Neural cell (in vitro differentiated cells): ENCODE results near the gene GAST. TPM values are rescaled to one million over a fixed set of nuclear protein-coding genes. Genes with fewer than 3 reads are reported as not detected.

Experiments used
- H2AFZ ChIP-seq: fragments of 200-600, 300-800 bp; sonication (generic), shearing (Covaris generic); 2 replicates; pipeline ENCODE4 v1.6.0; 2014; ENCODE audit warnings: low read depth, mild to moderate bottlenecking, antibody characterized with exemption, low read length, moderate library complexity
- H3F3A ChIP-seq: fragments of 200-600 bp; shearing (Covaris generic); 2 replicates; pipeline ENCODE4 v1.6.1; 2016; ENCODE audit warnings: mild to moderate bottlenecking, moderate library complexity, mixed read lengths, antibody characterized with exemption, low read length; ENCODE audit not compliant: insufficient read depth, poor library complexity, severe bottlenecking
- H3K27ac ChIP-seq: fragments of 200-600, 300-800 bp; sonication (generic), shearing (Covaris generic); 2 replicates; pipeline ENCODE4 v1.5.1; 2014; ENCODE audit warnings: mild to moderate bottlenecking, low read length, moderate library complexity
- H3K27me3 ChIP-seq: fragments of 300-800, 200-600 bp; sonication (generic), shearing (Covaris generic); 2 replicates; pipeline ENCODE4 v1.6.0; 2014; ENCODE audit warnings: mild to moderate bottlenecking, low read depth, low read length, moderate library complexity; ENCODE audit not compliant: insufficient read depth
- H3K36me3 ChIP-seq: fragments of 300-800, 200-600 bp; sonication (generic), shearing (Covaris generic); 2 replicates; pipeline ENCODE4 v1.5.1; 2014; ENCODE audit warnings: mild to moderate bottlenecking, antibody characterized with exemption, low read length, moderate library complexity; ENCODE audit not compliant: insufficient read depth
- H3K4me2 ChIP-seq: fragments of 300-800, 200-600 bp; sonication (generic), shearing (Covaris generic); 2 replicates; pipeline ENCODE4 v1.6.0; 2014; ENCODE audit warnings: mild to moderate bottlenecking, low read length
- H3K4me3 ChIP-seq: fragments of 300-800, 200-600 bp; sonication (generic), shearing (Covaris generic); 2 replicates; pipeline ENCODE4 v1.5.1; 2014; ENCODE audit warnings: mild to moderate bottlenecking, low read length, moderate library complexity
- H3K79me2 ChIP-seq: fragments of 200-600 bp; shearing (Covaris generic); replicated peaks from 2 replicates; pipeline ENCODE4 v1.6.0; 2014; ENCODE audit warnings: mild to moderate bottlenecking, low read length, moderate library complexity; ENCODE audit not compliant: insufficient read depth
- H3K9ac ChIP-seq: fragments of 300-800, 200-600 bp; sonication (generic), shearing (Covaris generic); 2 replicates; pipeline ENCODE4 v1.6.1; 2016; ENCODE audit warnings: mild to moderate bottlenecking, low read length, mixed read lengths
- H3K9me2 ChIP-seq: fragments of 200-600 bp; shearing (Covaris generic); 2 replicates; pipeline ENCODE4 v1.6.1; 2016; ENCODE audit warnings: mild to moderate bottlenecking, low read length, mixed read lengths; ENCODE audit not compliant: insufficient read depth
- H3K9me3 ChIP-seq: fragments of 200-600, 300-800 bp; sonication (generic), shearing (Covaris generic); 2 replicates; pipeline ENCODE4 v1.6.1; 2016; ENCODE audit warnings: mild to moderate bottlenecking, mixed run types, low read length, moderate library complexity, mixed read lengths
- H4K20me1 ChIP-seq: fragments of 200-600 bp; shearing (Covaris generic); 2 replicates; pipeline ENCODE4 v1.6.1; 2016; ENCODE audit warnings: mild to moderate bottlenecking, mixed run types; ENCODE audit not compliant: insufficient read depth
- CTCF ChIP-seq: fragments of 450-650 bp; IDR thresholded peaks from 2 replicates; pipeline ENCODE4 v1.5.1; 2014; ENCODE audit warnings: antibody characterized with exemption, mild to moderate bottlenecking, moderate library complexity; ENCODE audit not compliant: poor library complexity, severe bottlenecking
- EP300 ChIP-seq: fragments of 450-650 bp; conservative IDR thresholded peaks from 2 replicates; pipeline ENCODE4 v1.6.1; 2014; ENCODE audit warnings: antibody characterized with exemption, mild to moderate bottlenecking, moderate library complexity; ENCODE audit not compliant: poor library complexity, severe bottlenecking
- POLR2AphosphoS5 ChIP-seq: IDR thresholded peaks from 2 replicates; pipeline ENCODE4 v1.6.1; 2012
- RAD21 ChIP-seq: fragments of 450-650 bp; conservative IDR thresholded peaks from 2 replicates; pipeline ENCODE4 v1.6.1; 2014; ENCODE audit warnings: antibody characterized with exemption, mild to moderate bottlenecking, moderate library complexity
- REST ChIP-seq: IDR thresholded peaks from 2 replicates; pipeline ENCODE4 v1.6.1; 2012; ENCODE audit warnings: borderline replicate concordance
- SMC3 ChIP-seq: fragments of 450-650 bp; conservative IDR thresholded peaks from 2 replicates; pipeline ENCODE4 v1.6.1; 2014; ENCODE audit warnings: antibody characterized with exemption, mild to moderate bottlenecking, moderate library complexity; ENCODE audit not compliant: poor library complexity
- TAF1 ChIP-seq: IDR thresholded peaks from 2 replicates; pipeline ENCODE4 v1.6.1; 2012; ENCODE audit warnings: low read depth
- polyA plus RNA-seq: library from polyadenylated mRNA; depleted of rRNA; stranded (reverse); fragments of >200 nt; gene quantifications from 2 replicates; pipeline ENCODE4 v1.2.3, GENCODE V29; 2014

GAST gene
- polyA plus RNA-seq, 1 donor from 2014 or later = not detected

GRCh38 chr17:41666708-41667279 lies 45.3 kb upstream of the GAST start:
- Histone ChIP-seq H3K27me3 (no peaks in the 10 kb centered on the region), H3F3A (no peaks in the 10 kb centered on the region), H3K9me2 (no peaks in the 10 kb centered on the region), H2AFZ (peak overlapping the region; percentile 17), H3K4me3 (peak overlapping the region; percentile 56), H3K9ac (peak overlapping the region; percentile 70), H4K20me1 (no peaks in the 10 kb centered on the region), H3K79me2 (no peaks in the 10 kb centered on the region), H3K27ac (peak overlapping the region; percentile 87), H3K4me2 (no peak overlapping the region), H3K9me3 (no peaks in the 10 kb centered on the region), H3K36me3 (no peaks in the 10 kb centered on the region)
- peak; percentile 34 for TF ChIP-seq EP300
- TF ChIP-seq CTCF = peak; percentile 99
- TF ChIP-seq REST = no peak
- no peak for TF ChIP-seq TAF1
- TF ChIP-seq RAD21 = peak; percentile 95
- peak; percentile 93 for TF ChIP-seq SMC3

GRCh38 chr17:41667280-41668041 lies 44.7 kb upstream of the GAST start:
- Histone ChIP-seq H3K27me3 (no peaks in the 10 kb centered on the region), H3K36me3 (no peaks in the 10 kb centered on the region), H4K20me1 (no peaks in the 10 kb centered on the region), H3K4me3 (peak overlapping the region; percentile 56), H3K9me3 (no peaks in the 10 kb centered on the region), H3K27ac (no peak overlapping the region), H3K79me2 (no peaks in the 10 kb centered on the region), H3K4me2 (no peak overlapping the region), H3K9me2 (no peaks in the 10 kb centered on the region), H3F3A (no peaks in the 10 kb centered on the region), H3K9ac (peak overlapping the region; percentile 70), H2AFZ (peak overlapping the region; percentile 10)
- peak; percentile 54 for TF ChIP-seq SMC3
- no peak for TF ChIP-seq POLR2AphosphoS5
- no peak for TF ChIP-seq TAF1
- TF ChIP-seq RAD21 = no peak
- TF ChIP-seq REST = no peak
- no peak for TF ChIP-seq CTCF
